Tibial artery (tissue), 4 donors: ENCODE measurements around the gene SDHAF4.

Experiments
- DNase-seq, 2 donors: peaks; one replicate each; pipeline ENCODE4 v3.0.0-alpha.2; 2019
- H3K27ac ChIP-seq, 2 donors: fragments of 200-600 bp; sonication (generic) in 1 of 2; 1 replicate in 1 of 2; 2 replicates in 1 of 2; pipeline ENCODE4 v1.5.1; 2018 to 2019; ENCODE audit warnings: mild to moderate bottlenecking in 1 of 2
- H3K27me3 ChIP-seq, 2 donors: fragments of 200-600 bp; sonication (generic) in 1 of 2; one replicate each; pipeline versions ENCODE4 v1.5.1 to v1.6.0; 2016 to 2019
- H3K36me3 ChIP-seq, 3 donors: fragments of 200-600 bp; sonication (generic) in 2 of 3; one replicate each; pipeline ENCODE4 v1.5.1; 2016 to 2019; ENCODE audit warnings: mild to moderate bottlenecking in 2 of 3
- H3K4me1 ChIP-seq, 4 donors: fragments of 200-600 bp; sonication (generic) in 2 of 4; 1 replicate in 3 of 4; 2 replicates in 1 of 4; pipeline ENCODE4 v1.5.1; 2016 to 2019
- H3K4me3 ChIP-seq, 2 donors: fragments of 200-600 bp; sonication (generic) in 1 of 2; 1 replicate in 1 of 2; 2 replicates in 1 of 2; pipeline ENCODE4 v1.5.1; 2018 to 2019; ENCODE audit warnings: mild to moderate bottlenecking in 2 of 2
- H3K9me3 ChIP-seq, 3 donors: fragments of 200-600 bp; sonication (generic) in 1 of 3; one replicate each; pipeline ENCODE4 v1.5.1; 2016 to 2019
- intact Hi-C: fragments of 100-400 bp; cut with DNase I; formaldehyde crosslinking; loops from one replicate; pipeline ENCODE4 v1.15.0; 2023; ENCODE audit warnings: low total_unique reads
- TF ChIP-seq, protein P1 (sequence below), 2 experiments: fragments of 200-600 bp in 1 of 2; fragments of 450-650 bp in 1 of 2; IDR thresholded peaks; one replicate each; pipeline ENCODE4 v1.5.1; 2017 to 2019; ENCODE audit warnings: antibody characterized with exemption in 2 of 2, mild to moderate bottlenecking in 1 of 2, moderate library complexity in 1 of 2

SDHAF4 gene

DNA sequence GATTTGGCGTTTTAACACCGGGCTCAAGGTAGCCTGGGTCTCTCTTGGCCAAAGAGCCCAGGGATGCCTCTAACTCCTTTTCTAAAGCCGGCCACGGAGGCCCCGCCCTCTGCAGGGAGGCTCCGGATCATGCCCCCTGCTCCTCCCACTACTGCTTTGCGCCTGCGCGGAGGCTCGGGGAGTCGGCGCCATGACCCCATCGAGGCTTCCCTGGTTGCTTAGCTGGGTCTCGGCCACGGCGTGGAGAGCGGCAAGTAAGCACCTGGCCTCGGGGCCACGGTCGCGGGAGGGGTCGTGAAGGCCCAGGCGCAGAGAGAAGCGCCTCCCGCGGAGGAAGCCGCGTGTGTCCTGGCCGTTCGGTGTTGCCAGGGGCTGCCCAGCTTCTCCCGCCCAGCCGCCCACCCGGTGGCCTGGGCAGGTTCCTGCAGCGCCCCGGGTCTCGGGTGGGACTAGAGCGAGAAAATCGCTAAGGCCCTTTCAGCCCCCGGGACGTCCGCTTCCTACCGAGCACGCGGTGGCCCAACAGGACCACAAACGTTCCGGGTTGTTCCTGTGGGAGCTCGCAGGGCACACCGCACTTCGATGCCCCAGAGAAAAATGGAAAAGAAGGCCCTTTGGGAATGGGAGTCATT is at the start of gene SDHAF4:
Gene SDHAF4, plus strand, starts transcription at position 180 of the 632 bp plus-strand sequence. Its CDS starts 11 bp downstream, at position 191.
- Histone ChIP-seq H3K9me3 (no peaks in the 10 kb centered on the region), H3K27me3 (no peaks in the 10 kb centered on the region), H3K4me1 (peaks cover 0 to 6% (median 4%) of the 10 kb centered on the region in 4 donors), H3K27ac (peak within 1 kb of the TSS; percentile 85 to 89), H3K4me3 (peak within 1 kb of the TSS; percentile 87 to 91), H3K36me3 (no peaks in the 10 kb centered on the region)
- intact Hi-C loops, result no loop called here
- TF ChIP-seq, protein P1, sequence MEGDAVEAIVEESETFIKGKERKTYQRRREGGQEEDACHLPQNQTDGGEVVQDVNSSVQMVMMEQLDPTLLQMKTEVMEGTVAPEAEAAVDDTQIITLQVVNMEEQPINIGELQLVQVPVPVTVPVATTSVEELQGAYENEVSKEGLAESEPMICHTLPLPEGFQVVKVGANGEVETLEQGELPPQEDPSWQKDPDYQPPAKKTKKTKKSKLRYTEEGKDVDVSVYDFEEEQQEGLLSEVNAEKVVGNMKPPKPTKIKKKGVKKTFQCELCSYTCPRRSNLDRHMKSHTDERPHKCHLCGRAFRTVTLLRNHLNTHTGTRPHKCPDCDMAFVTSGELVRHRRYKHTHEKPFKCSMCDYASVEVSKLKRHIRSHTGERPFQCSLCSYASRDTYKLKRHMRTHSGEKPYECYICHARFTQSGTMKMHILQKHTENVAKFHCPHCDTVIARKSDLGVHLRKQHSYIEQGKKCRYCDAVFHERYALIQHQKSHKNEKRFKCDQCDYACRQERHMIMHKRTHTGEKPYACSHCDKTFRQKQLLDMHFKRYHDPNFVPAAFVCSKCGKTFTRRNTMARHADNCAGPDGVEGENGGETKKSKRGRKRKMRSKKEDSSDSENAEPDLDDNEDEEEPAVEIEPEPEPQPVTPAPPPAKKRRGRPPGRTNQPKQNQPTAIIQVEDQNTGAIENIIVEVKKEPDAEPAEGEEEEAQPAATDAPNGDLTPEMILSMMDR (IDR thresholded peaks at IDR 0.05), result peak; percentile 14 to 20
- peak; percentile 93 to 95 for DNase-seq

GRCh38 chr6:70518723-70519122 is 48.0 kb upstream of the SDHAF4 start:
- Histone ChIP-seq H3K4me3 (no peak overlapping the region), H3K4me1 (no peaks in the 10 kb centered on the region), H3K27me3 (no peaks in the 10 kb centered on the region), H3K27ac (no peak overlapping the region), H3K36me3 (peaks cover 0 to 8% (median 0%) of the 10 kb centered on the region in 3 donors), H3K9me3 (no peaks in the 10 kb centered on the region)
- DNase-seq, result no peak
- TF ChIP-seq, protein P1 (IDR thresholded peaks at IDR 0.05), result no peak
- intact Hi-C loops, result no loop called here

- Histone ChIP-seq H3K36me3 (no peaks in the 10 kb centered on the region), H3K4me1 (no peaks in the 10 kb centered on the region), H3K27ac (no peak overlapping the region), H3K9me3 (no peaks in the 10 kb centered on the region), H3K4me3 (no peak overlapping the region), H3K27me3 (no peaks in the 10 kb centered on the region)
- no peak for DNase-seq
- TF ChIP-seq, protein P1 (IDR thresholded peaks at IDR 0.05), result no peak
- intact Hi-C loops, result no loop called here
Measured at GRCh38 chr6:70520575-70520974, 46.2 kb upstream of the SDHAF4 start.

DNA sequence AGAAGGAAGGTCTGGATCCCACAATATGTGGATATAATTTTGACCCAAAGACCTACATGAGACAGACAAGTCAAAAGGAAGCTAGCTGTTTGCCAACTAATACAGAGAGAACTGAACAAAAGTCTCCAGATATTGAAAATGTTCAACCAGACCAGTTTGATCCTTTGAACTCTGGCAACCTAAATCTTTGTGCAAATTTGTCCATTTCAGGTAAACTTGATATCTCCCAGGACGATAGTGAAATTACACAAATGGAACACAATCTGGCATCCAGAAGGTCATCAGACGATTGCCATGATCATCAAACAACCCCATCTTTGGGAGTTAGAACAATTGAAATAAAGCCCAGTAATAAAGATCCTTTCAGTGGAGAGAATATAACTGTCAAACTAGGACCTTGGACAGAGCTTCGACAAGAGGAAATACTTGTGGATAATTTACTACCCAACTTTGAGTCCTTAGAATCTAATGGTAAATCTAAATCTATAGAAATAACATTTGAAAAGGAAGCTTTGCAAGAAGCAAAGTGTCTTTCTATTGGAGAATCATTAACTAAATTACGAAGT is 41.9 kb upstream of the SDHAF4 start:
- Histone ChIP-seq H3K4me1 (no peaks in the 10 kb centered on the region), H3K27ac (no peak overlapping the region), H3K27me3 (no peaks in the 10 kb centered on the region), H3K9me3 (no peaks in the 10 kb centered on the region), H3K36me3 (peaks cover 0 to 5% (median 3%) of the 10 kb centered on the region in 3 donors), H3K4me3 (no peak overlapping the region)
- TF ChIP-seq, protein P1 (IDR thresholded peaks at IDR 0.05), result no peak
- DNase-seq, result no peak
- intact Hi-C loops, result no loop called here

DNA sequence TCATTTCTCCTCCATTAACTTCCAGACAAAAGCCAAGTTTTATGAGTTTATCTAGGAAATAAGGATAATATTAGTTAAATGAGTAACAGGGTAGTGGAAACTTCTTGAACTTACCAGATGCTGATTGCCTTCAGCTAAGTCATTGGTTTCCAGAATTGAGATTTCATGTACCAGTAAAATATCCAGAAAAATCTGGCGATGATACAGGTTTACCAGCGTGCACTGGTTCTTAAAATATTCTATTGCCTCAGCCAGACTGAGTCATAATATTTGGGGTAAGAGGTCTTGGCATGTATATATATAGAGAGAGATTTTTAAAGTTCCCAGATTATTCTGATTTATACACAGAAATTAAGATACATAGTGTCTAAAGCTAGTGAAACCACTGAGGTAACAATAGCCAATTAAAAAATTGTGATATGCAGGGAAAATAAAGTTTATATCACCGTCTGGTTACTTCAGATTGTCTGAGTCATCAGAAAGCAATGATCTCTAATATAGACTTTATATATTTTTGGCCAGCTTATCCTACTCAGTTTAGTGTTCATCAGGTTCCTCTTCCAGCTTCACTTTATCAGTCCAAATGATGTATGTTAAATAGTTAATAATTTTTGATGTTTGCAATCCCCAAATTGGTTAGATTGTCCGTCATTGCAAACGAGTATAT is 39.5 kb upstream of the SDHAF4 start:
- H3K9me3 ChIP-seq, result no peaks in the 10 kb centered on the region

More for the DNA sequence above, 39.5 kb upstream of the SDHAF4 start:
- Histone ChIP-seq H3K27ac (no peak overlapping the region), H3K4me3 (no peak overlapping the region), H3K27me3 (no peaks in the 10 kb centered on the region), H3K4me1 (no peaks in the 10 kb centered on the region), H3K36me3 (peaks cover 4 to 19% (median 4%) of the 10 kb centered on the region in 3 donors)
- DNase-seq, result no peak
- intact Hi-C loops, result no loop called here
- TF ChIP-seq, protein P1 (IDR thresholded peaks at IDR 0.05), result no peak
